Gastrocnemius medialis (tissue), 4 donors: ENCODE data around the gene EPN3.

Source experiments
- POLR2A ChIP-seq, 2 donors: fragments of 450-650 bp; IDR thresholded peaks; one replicate each; pipeline ENCODE4 v1.6.1; 2017; ENCODE audit warnings: antibody characterized with exemption in 2 of 2, mild to moderate bottlenecking in 2 of 2, moderate library complexity in 2 of 2
- TF ChIP-seq, protein P1 (sequence below), 5 experiments: fragments of 450-650 bp in 3 of 5; fragments of 200-600 bp in 2 of 5; sonication (generic) in 2 of 5; IDR thresholded peaks in 4 of 5; conservative IDR thresholded peaks in 1 of 5; 1 replicate in 4 of 5; 2 replicates in 1 of 5; pipeline ENCODE4 v1.5.1; 2016 to 2019; ENCODE audit warnings: antibody characterized with exemption in 5 of 5, mild to moderate bottlenecking in 3 of 5, moderate library complexity in 3 of 5

DNA sequence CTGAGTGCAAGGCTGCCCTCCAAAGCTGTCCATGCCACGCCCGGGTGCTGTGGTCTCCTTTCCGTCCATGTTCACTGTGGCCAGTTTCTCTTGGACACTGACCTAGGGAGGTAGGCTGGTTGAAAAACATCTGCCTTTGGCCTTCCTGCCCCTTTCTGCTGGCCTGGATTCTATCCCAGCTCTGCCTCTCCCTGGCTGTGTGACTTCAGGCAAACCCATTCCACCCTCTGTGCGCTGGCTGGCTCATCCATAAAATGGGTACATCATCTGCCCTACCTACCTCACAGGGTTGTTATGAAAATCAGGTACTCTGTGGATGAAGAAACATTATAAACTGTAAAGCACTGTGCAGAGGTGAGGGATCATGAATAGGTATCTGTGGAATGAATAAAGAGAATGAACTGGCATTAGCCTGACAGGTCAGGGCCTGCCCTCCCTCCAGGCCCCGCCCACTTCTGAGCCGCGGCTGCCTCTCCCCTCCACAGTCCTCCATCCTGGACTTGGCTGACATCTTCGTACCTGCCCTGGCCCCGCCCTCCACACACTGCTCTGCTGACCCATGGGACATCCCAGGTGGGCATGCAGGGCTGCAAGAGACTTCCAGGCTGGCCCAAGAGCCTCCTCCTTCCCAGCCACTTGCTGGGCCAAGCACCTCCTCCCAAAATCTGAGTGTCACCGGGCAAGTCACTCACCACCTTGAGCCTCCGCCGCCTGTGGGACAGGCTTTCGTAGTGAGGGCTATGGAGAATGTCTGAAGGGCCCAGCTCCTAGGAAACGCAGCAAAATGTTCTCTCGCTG is 7.4 kb downstream of the EPN3 start:
- TF ChIP-seq, protein P1, sequence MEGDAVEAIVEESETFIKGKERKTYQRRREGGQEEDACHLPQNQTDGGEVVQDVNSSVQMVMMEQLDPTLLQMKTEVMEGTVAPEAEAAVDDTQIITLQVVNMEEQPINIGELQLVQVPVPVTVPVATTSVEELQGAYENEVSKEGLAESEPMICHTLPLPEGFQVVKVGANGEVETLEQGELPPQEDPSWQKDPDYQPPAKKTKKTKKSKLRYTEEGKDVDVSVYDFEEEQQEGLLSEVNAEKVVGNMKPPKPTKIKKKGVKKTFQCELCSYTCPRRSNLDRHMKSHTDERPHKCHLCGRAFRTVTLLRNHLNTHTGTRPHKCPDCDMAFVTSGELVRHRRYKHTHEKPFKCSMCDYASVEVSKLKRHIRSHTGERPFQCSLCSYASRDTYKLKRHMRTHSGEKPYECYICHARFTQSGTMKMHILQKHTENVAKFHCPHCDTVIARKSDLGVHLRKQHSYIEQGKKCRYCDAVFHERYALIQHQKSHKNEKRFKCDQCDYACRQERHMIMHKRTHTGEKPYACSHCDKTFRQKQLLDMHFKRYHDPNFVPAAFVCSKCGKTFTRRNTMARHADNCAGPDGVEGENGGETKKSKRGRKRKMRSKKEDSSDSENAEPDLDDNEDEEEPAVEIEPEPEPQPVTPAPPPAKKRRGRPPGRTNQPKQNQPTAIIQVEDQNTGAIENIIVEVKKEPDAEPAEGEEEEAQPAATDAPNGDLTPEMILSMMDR (IDR thresholded peaks at IDR 0.05 in 4 of 5, conservative IDR thresholded peaks at IDR 0.05 in 1 of 5): no peak
- TF ChIP-seq POLR2A (IDR thresholded peaks at IDR 0.05): no peak
